CD1c-positive myeloid dendritic cell (primary cell): ENCODE measurements around the gene RESF1.

Experiments
- DNase-seq: peaks from one replicate; pipeline ENCODE4 v3.0.0-alpha.2; 2016; ENCODE audit errors: extremely low spot score

Gene RESF1

GRCh38 chr12:31958569-31959160, 550 bp upstream of the RESF1 start:
- DNase-seq: no peak

- DNase-seq: peak; percentile 59
Observed at GRCh38 chr12:31959701-31960391, 631 bp downstream of the RESF1 start.

- no peak for DNase-seq
Observed at GRCh38 chr12:31961137-31961536, 1.9 kb downstream of the RESF1 start.

- no peak for DNase-seq
Observed at GRCh38 chr12:31962076-31962475, 2.9 kb downstream of the RESF1 start.

GRCh38 chr12:31964280-31964679, 5.1 kb downstream of the RESF1 start:
- no peak for DNase-seq

- DNase-seq: no peak
Observed at GRCh38 chr12:31965090-31965489, 5.9 kb downstream of the RESF1 start.

- no peak for DNase-seq
Observed at GRCh38 chr12:31966558-31967205, 7.5 kb downstream of the RESF1 start.

- DNase-seq: no peak
Observed at GRCh38 chr12:31967539-31967938, 8.3 kb downstream of the RESF1 start.

- no peak for DNase-seq
Observed at GRCh38 chr12:31970199-31970598, 11.0 kb downstream of the RESF1 start.

- DNase-seq: no peak
Observed at GRCh38 chr12:31973818-31974217, 14.6 kb downstream of the RESF1 start.

- DNase-seq: no peak
Observed at GRCh38 chr12:31974673-31975072, 15.5 kb downstream of the RESF1 start.

GRCh38 chr12:31984806-31985591, 25.8 kb downstream of the RESF1 start:
- no peak for DNase-seq

GRCh38 chr12:31985832-31986231, 26.6 kb downstream of the RESF1 start:
- DNase-seq: no peak

- no peak for DNase-seq
Observed at GRCh38 chr12:31989571-31990362, 30.6 kb downstream of the RESF1 start.

- no peak for DNase-seq
Observed at GRCh38 chr12:31991146-31991545, 31.9 kb downstream of the RESF1 start.

- DNase-seq: no peak
Observed at GRCh38 chr12:31991815-31992214, 32.6 kb downstream of the RESF1 start.

GRCh38 chr12:31999692-32000091, 40.5 kb downstream of the RESF1 start:
- DNase-seq: no peak

- DNase-seq: no peak
Observed at GRCh38 chr12:32000373-32001005, 41.3 kb downstream of the RESF1 start.

GRCh38 chr12:32002848-32003493, 43.8 kb downstream of the RESF1 start:
- DNase-seq: no peak

- no peak for DNase-seq
Observed at GRCh38 chr12:32003654-32004053, 44.4 kb downstream of the RESF1 start.
